Fibroblast of skin of scalp (primary cell): ENCODE data around the gene PINLYP.
"Not testable (repeated sequence)": the region's sequence is repeated elsewhere in the genome, so short reads cannot be mapped to it uniquely, and the experiment has no call there.

Experiments used
- DNase-seq: peaks from one replicate; pipeline ENCODE4 v3.0.0-alpha.2; 2013

PINLYP gene

GRCh38 chr19:43582495-43582894, 6.9 kb downstream of the PINLYP start:
- DNase-seq = no peak

DNA sequence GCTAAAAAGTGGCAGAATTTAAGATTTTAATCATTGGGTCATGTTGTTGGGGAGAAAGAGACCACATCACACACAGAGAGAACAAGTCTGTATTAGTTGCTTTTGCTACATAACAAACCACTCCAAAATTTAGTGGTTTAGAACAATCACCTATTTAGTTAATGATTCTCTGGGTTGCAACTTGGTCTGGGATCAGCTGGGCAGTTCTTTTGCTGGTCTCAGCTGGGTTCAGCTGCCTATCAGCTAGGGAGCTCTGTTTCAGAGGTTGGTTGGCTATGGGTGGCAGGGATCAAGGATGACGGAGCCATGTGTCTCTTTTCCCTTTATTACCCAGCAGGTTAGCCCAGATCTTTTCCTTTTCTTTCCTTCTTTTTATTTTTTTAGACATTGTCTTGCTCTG, 8.9 kb downstream of the PINLYP start:
- DNase-seq = no peak

DNA sequence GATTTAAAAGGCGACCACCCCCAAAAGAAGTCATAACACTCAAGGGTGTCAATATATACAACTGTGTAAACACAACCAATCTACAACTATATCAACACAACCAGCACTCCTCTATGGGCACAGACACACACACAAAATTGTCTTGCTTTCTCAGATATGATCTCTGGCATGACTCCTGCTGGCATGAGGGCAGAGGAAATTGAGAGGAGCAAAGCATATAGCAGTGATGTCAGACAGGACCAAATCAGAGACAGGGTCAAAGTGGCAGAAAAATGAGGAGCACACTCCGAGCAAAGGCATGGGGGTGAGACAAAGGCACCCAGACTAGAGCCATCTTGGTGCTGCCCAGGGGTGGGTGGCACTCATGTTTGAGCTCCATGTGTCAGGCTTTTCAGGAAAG, 10.7 kb downstream of the PINLYP start:
- DNase-seq = no peak

- DNase-seq = not testable (repeated sequence)
Observed at GRCh38 chr19:43587029-43587428, 11.4 kb downstream of the PINLYP start.

DNA sequence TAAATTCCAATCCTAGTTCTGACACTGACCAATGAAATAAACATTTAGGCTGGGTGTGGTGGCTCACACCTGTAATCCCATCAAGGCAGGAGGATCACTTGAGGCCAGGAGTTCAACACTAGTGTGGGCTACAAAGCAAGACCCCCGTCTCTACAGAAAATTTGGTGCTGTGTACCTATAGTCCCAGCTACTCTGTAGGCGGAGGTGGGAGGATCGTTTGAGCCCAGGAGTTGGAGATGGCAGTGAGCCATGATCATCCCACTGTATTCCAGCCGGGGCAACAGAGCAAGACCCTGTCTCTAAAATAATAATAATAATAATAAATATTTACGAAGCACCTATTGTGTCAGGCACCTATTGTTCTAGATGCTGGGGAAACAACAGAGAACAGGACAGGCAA, 13.7 kb downstream of the PINLYP start:
- DNase-seq = no peak

- no peak for DNase-seq
Observed at GRCh38 chr19:43589678-43590077, 14.1 kb downstream of the PINLYP start.

DNA sequence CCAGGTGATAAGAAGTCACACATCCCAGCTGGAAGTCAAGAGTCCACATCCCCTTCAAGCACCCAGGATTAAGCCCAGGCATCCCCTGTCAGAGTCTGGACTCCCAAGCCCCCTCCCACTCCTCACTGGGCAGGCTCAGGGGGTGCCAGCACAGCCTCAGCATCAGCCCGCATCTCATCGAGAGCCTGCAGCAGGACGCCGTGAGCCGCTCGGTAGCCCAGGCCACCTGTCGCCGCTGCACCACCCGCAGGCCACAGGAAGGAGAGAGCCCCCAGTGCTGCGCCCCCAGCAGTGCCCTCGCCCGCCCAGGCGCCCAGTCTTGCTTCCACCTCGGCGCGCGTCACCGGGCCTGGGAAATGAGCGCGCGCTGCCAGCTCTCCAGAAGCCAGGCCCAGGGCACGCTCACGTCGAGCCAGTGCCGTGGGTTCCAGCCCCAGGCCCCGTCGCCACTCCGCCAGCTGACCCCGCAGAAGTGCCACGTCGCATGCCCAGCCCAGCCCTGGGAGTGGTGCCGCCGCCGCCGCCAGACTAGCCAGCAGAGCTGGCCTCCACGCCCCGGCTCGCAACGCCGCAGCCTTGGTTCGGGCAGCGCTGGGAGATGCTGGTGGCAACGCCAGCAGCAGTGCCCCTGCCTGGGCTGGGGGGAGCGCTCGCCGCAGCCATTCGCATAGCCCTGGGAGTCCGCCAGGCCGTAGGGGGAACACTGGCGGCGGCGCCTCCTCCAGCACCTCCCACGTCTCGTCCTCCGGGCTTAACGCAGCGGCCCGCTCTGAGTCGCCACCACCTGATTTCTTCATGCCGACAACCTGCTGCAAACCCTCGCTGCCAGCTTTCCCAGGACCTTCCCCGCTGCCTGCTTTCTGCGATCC, 16.5 kb downstream of the PINLYP start:
- no peak for DNase-seq

DNA sequence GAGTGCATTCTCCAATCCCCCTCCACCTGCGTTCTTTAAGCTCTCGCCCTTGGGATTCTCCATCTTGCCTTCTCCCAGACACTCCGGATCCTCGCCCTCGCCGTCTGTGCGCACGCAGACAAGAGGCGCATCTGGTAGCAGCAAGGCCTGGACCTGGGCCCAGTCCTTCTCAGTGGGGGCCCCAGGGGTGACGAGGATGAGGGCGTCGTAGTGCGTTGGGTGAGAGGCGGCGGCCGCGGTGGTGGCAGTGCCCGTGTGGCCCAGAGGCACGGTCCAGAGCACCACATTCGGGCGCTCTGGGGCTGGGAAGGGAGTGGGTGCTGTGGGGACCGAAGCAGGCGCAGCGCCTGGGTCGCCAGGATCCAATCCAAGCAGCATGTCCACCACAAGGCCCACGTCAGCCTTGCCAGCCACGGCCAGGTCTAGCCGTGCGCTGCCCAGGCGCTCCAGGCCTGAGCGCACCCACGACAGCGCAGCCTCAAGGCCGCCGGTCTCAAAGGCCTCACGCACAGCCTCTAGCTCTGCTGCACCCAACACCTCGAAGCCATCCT, 17.3 kb downstream of the PINLYP start:
- DNase-seq = no peak

GRCh38 chr19:43594081-43594697, 18.6 kb downstream of the PINLYP start:
- no peak for DNase-seq

DNA sequence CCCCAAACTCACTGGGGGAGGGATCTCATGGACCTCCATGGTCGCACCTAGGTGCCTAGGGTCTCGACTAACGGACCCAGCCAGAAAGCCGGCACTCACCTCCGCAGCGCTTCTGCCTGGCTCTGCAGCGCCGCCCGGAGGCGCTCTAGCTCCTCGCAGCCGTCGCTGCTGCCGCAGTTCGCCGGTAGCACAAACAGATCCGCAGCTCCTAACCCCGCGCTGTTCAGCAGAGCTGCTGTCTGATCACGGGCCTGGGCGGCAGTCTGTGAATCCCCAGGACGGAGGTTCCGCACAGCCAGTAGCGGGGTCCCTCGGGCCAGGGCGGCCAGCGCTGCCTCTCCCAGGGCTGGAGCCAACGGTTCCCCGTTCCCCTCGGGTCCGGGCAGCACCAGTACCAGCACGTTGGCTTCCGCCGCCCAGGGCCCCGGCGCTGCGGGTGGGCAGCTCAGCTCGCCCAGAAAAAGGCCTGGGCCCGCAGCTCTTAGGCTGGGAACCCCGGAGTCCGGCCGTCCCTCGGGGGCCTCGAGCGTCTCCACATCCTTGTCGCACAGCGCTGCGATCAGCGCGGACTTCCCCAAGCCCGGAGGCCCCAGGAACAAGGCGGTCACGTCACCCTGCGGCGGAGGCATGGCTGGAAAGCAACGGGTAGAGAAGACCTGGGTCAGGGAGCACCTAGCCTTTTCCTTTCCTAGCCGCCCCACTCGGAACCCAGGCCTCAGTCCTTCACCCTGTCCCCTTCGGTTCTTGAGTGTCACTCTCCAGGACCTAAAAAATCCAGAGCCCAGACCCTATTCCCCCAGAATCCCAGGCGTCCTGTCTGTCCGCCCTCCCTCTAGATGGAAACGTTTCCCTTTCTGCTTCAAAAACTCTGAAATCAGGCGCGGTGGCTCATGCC, 19.4 kb downstream of the PINLYP start:
- DNase-seq = peak; percentile 47

DNA sequence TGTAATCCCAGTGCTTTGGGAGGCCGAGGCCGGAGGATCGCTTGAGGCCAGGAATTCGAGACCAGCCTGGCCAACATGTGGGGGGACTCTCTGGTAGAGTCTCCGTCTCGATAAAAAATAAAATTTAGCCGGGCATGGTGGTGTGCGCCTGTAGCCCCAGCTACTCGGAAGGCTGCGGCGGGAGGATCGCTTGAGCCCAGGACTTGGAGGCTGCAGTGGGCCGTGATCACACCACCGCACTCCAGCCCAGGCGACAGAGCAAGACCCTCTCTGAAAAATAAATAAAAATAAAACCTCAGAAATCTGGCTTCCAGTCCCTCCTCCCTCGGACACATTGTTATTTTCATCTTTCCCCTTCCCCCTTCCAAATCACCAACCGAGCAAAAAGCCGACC, 20.0 kb downstream of the PINLYP start:
- DNase-seq = no peak

DNA sequence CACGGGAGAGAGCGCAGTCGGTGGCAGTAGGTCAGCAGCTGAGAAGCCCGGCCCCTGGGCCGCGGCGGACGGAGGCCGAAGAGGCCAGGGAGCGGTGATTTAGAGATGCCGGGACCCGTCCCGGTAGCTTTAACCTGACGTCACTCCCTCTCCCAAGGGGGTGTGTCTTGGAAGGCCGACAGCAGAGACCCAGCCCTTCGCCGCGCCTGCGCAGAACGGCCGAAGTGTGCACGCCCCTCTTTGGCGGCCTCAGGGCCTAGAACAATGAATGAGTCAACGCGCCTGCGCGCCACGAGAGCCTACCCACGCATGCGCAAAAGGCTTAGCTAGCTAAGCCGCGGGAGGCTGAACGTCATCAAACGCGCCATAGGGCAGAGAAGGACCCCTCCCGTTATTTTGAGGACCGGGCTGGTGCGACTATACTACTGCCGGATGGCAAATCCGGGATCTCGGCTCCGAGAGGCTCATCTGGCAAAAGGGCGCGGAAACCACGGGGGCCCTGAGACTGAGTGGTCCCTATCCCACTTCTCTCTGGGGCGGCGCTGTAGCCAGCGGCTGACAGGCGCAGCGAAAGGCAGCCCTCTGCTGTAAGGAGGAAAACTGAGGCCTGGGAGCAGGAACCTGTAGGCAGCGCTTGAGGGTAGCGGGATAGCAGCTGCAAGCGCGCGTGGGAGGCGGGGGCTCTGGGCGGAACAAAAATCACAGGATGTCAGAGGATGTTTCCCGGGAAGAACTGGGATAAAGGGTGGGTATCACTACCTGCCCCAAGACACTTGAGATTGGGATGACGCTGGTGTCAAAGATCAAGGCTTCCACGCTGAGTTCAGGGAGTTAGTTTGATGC, 20.6 kb downstream of the PINLYP start, which contains the start of the genes IRGQ and ZNF576:
IRGQ (minus strand) TSS at position 136 of the 843 bp plus-strand sequence. CDS start 796 bp downstream, outside the sequence.
ZNF576 (plus strand) TSS at position 597 of the 843 bp plus-strand sequence. CDS start 514 bp downstream, outside the sequence.
- peak; percentile 99 for DNase-seq

GRCh38 chr19:43596842-43597461, 21.4 kb downstream of the PINLYP start:
- DNase-seq = no peak

DNA sequence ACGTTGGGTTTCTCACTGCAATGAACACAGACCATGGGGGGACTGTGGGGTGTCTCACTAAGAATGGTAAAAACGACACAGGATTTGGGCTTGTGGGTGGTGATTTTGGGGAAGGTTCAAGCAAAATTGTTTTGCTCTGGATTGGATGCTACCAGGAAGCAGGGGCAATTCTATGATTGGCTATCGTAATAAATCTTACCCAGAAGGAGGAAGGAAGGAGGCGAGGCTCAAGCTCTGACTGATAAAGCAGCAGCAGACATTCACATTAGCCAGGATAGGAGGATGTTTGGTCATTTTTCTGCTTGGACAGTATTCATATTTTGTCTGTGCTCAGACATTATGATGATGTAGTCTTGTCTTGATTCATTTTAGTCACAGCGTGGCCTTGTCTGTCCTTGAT, 22.3 kb downstream of the PINLYP start:
- DNase-seq = no peak

GRCh38 chr19:43598445-43599240, 23.0 kb downstream of the PINLYP start:
- DNase-seq = no peak

GRCh38 chr19:43599635-43600295, 24.2 kb downstream of the PINLYP start:
- DNase-seq = no peak

DNA sequence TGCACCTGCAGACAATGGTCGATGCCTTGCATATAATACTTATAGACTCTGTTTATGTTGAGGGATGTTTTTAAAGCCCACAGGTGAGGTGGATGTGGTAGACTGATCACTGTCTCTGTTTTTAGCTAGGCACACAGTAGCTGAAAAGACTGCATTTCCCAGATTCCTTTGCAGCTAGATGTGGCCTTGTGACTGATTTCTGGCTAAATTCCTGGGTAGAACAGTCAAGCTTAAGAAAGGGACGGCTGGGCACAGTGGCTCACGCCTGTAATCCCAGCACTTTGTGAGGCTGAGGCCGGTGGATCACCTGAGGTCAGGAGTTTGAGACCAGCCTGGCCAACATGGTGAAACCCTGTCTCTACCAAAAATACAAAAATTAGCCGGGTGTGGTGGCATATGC, 24.7 kb downstream of the PINLYP start:
- DNase-seq = not testable (repeated sequence)

DNA sequence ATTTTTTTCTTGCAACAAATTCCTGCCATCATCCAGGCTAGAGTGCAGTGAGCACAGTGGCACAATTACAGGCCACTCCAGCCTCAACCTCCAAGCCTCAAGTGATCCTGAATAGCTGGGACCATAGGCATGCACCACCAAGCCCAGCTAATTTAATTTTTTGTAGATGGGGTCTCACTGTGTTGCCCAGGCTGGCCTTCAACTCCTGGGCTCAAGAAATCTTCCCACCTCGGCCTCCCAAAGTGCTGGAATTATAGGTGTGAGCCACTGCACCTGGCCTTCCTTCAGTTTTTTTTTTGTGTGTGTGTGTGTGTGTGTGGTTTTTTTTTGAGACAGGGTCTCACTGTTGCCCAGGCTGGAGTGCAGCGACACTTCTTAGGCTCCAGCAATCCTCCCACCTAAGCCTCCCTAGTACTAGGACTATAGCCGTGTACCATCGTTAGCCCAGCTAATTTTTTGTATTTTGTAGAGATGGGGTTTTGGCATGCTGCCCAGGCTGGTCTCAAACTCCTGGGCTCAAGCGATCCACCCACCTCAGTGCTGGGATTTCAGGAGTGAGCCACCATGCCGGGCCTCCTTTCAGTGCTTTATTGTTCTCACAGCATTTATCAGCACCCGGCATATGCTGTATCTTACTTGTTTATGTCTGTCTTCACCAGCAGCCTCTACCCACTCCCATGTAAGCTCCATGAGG, 30.4 kb downstream of the PINLYP start:
- no peak for DNase-seq
